GM15510 (cell line): Measurements from ENCODE around the gene TRIM10.

ENCODE experiments used
- POLR2A ChIP-seq: IDR thresholded peaks from 3 replicates; pipeline ENCODE4 v1.6.1; 2011; ENCODE audit warnings: borderline replicate concordance; ENCODE audit not compliant: insufficient read length; ENCODE audit errors: extremely low read depth

The TRIM10 gene, protein sequence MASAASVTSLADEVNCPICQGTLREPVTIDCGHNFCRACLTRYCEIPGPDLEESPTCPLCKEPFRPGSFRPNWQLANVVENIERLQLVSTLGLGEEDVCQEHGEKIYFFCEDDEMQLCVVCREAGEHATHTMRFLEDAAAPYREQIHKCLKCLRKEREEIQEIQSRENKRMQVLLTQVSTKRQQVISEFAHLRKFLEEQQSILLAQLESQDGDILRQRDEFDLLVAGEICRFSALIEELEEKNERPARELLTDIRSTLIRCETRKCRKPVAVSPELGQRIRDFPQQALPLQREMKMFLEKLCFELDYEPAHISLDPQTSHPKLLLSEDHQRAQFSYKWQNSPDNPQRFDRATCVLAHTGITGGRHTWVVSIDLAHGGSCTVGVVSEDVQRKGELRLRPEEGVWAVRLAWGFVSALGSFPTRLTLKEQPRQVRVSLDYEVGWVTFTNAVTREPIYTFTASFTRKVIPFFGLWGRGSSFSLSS

GRCh38 chr6:30160785-30161531, at the start of gene TRIM10:
Gene TRIM10 (minus strand): TSS chr6:30161211. CDS start chr6:30160858, 353 bp downstream.
- TF ChIP-seq POLR2A = no peak

- no peak for TF ChIP-seq POLR2A
Observed at GRCh38 chr6:30207619-30208295, 46.7 kb upstream of the TRIM10 start.

GRCh38 chr6:30206799-30207618, 46.0 kb upstream of the TRIM10 start:
- TF ChIP-seq POLR2A = no peak

GRCh38 chr6:30206152-30206551, 45.1 kb upstream of the TRIM10 start:
- no peak for TF ChIP-seq POLR2A

DNA sequence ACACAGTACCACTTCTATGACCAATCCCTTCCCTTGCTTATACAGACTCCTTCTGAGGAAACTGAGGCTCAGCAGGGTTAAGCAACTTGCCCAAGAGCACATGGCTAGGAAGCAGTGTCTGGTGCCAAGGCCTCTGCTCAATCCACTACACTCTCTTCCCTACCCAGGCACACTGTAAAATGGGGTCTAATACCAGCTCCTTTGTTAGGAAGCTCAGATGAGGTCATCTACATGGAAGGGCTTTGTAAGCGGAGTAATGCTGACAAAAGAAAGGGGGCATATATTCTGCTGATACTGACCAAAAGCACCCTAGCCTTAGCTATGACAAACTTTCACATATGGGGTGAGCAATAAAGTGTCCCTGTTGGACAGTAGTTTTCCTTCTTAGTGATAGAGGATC, 43.1 kb upstream of the TRIM10 start:
- no peak for TF ChIP-seq POLR2A

- TF ChIP-seq POLR2A = no peak
Observed at GRCh38 chr6:30202366-30202765, 41.4 kb upstream of the TRIM10 start.

DNA sequence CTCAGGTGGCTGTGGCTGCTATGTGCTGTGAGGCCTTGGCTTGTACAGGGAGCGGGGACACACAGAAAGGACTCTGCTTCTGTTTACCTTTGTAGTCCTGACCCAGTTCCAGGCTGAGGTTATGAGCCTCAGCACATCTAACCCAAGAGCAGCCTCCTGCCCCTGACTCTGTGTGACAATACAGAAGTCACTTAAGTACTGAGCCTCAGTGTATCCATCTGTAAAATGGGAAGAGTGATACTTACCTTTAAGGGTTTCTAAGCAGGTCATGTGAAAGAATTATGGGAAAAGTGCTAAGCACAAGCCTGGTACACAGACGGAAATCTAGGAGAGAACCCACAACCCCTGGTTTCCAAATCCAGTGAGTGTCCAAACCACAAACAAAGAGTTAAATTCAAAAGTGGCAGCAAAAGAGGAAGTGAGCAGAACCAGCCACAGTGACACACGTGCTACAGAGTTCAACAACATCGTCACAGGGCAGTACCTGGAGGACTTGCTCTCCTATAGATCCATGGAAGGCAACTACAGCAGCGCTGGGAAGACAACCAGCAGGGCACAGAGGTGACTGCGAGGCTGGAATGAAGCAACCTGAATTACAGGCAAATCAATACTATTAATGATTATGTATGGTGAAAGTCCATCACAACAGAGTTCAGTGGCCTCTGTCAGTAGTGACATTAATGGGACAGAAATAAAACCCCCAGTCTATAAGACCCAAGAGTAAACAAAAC, 39.7 kb upstream of the TRIM10 start:
- no peak for TF ChIP-seq POLR2A

DNA sequence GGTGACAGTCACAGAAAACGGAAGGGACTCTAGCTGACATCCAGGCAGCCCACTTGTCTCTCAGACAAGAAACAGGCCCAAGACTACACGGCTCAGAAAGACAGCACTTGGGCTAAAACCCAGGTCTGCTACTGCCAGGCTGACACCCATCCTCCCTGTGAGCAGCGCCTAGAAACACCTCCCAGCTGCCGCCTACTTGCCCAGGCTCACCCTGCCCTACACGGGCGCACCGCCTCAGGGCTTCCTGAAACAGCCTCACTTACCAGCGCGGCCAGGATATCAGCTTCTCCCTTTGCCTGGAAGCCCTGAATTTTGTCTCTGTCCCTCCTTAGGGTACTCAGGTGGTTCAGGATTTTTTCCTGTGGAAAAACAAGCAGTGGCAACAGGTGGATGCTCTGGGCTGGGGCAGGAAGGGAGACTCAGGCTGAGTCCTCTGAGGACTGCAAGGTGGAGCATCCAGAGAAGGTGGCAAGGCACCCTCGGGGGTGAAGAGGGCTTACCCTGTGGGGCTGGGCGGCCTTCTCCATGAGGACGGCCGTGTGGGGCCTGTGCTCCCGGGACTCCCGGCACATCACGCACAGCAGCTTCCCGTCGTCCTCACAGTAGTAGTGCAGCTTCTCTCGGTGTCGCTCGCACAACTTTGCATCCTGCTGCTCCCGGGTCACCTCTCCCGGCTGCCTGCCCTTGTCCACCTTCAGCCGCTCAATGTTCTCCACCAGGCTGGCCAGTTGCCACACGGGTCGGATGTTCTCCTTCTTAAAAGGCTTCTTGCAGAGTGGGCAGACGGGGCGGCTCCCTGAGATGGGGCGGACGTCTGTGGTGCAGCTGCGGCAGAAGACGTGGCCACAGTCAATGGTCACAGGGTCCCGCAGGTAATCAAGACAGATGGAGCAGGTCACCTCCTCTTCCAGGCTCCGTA, 37.4 kb upstream of the TRIM10 start:
- TF ChIP-seq POLR2A = no peak

GRCh38 chr6:30196376-30196775, 35.4 kb upstream of the TRIM10 start:
- TF ChIP-seq POLR2A = no peak

DNA sequence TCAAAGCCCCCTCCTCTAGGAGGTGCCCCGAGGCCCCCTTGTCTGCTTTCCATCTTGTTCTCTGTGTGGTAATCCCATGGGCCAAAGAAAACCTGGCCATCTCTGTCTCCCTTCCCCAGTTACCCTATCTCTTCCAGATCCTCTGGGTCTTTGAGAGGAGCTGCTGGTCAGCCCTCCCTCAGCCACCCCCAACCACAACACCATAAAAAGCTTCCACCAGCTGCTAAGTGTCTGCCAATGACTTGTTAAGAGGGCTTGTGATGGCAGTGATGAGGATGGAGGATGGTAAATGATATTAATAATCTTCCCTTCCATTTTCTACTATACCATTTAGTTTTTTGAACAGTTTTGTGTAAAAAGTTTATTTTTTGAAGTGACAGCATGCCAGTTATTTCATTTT, 34.9 kb upstream of the TRIM10 start:
- no peak for TF ChIP-seq POLR2A

- no peak for TF ChIP-seq POLR2A
Observed at GRCh38 chr6:30194797-30195690, 34.0 kb upstream of the TRIM10 start.

DNA sequence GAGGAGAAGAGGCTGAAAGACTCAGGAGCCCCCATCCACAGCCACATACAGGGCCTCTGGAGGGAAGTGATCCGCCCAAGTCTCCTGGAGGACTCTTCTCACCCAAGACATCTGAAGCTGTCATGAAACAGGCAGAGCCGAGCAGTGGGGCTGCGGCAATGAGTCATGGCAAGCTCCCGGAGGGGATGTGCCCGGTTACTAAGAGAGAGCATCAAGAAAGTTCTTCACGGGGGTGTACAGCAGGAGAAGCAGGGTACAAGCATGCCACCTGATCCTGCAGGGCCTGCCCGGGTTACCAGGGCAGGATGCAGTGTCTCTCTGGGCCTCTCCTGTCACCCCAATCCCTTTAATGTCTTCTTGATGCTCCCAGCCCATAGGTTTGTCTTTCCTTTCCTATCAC, 31.1 kb upstream of the TRIM10 start:
- TF ChIP-seq POLR2A = no peak

DNA sequence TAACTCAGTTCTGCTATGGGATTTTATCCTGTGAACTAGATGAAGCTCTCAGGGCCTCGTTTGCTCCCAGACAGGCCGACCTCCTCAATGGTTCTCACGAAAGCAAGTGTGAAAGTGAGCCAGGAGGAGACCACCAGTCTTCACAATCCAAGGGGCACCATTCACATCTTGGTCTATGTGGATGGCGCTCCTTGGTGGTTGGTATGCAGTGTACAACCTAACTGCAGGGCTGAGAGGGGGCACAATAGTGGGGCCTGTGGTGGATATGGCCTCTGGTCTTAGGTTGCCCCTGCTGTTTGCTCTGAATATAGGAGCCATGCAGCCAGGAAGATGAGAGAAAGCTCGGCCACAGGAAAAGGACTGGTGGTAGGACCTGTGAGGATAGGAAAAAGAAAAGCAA, 27.5 kb upstream of the TRIM10 start:
- TF ChIP-seq POLR2A = no peak
